GM12878 (cell line): ENCODE data around the gene EXOSC10. TPM values are rescaled to one million over a fixed set of nuclear protein-coding genes. Genes with fewer than 3 reads are reported as not detected.

Source experiments
- ATAC-seq: fragments of 200-7000 bp; cut with Tn5 transposase; 3 replicates; pipeline ENCODE4 v1.9.1; 2020; ENCODE audit warnings: mild to moderate bottlenecking, moderate library complexity
- BruUV-seq: library from RNA; stranded (reverse); fragments of 400-500 nt; replicated peaks from 2 replicates; lab custom pipeline; 2021; lab: Mats Ljungman, UMichigan
- CTCF ChIA-PET: fragments of 300-600 bp; sonication (Branson Sonifier 250); formaldehyde crosslinking; extraction: SDS; loops from one replicate; lab custom pipeline; 2021; ENCODE audit warnings: inconsistent platforms; lab: Yijun Ruan, JAX
- POLR2A ChIA-PET: fragments of 350-600 bp; formaldehyde crosslinking; extraction: SDS; loops from one replicate; lab custom pipeline; 2021; ENCODE audit warnings: inconsistent platforms; lab: Charles Lee
- RAD21 ChIA-PET: fragments of 300-600 bp; sonication (Branson Sonifier 250); formaldehyde crosslinking; loops from one replicate; lab custom pipeline; 2023; ENCODE audit warnings: antibody characterized with exemption; ENCODE audit not compliant: unreplicated experiment; lab: Charles Lee
- SMC1A ChIA-PET: fragments of 300-600 bp; sonication (Branson Sonifier 250); formaldehyde crosslinking; loops from one replicate; lab custom pipeline; 2023; ENCODE audit not compliant: unreplicated experiment, uncharacterized antibody; lab: Charles Lee
- DNase-seq: peaks from one replicate; pipeline ENCODE4 v3.0.0-alpha.2; 2011; ENCODE audit warnings: low read depth, low spot score
- FAIRE-seq: peaks from 3 replicates; lab custom pipeline; 2011; peaks lifted over from hg19 to GRCh38; lab: Jason Lieb, UNC
- H2AFZ ChIP-seq: 2 replicates; pipeline ENCODE4 v1.6.0; 2011; ENCODE audit warnings: low read depth, low read length, control low read depth; ENCODE audit not compliant: control insufficient read depth
- H3K27ac ChIP-seq: 2 replicates; pipeline ENCODE4 v1.5.1; 2011; ENCODE audit warnings: control low read depth; ENCODE audit not compliant: control insufficient read depth, insufficient read depth
- H3K27me3 ChIP-seq, 2 experiments: replicated peaks in 1 of 2; 2 replicates each; pipeline versions ENCODE4 v1.6.0 to v1.6.1; 2011; ENCODE audit warnings: low read length in 1 of 2; ENCODE audit not compliant: control insufficient read depth in 2 of 2, insufficient read depth in 2 of 2
- H3K36me3 ChIP-seq, 2 experiments: 2 replicates each; pipeline ENCODE4 v1.5.1; 2011; ENCODE audit warnings: low read length in 1 of 2; ENCODE audit not compliant: control insufficient read depth in 2 of 2, insufficient read depth in 2 of 2
- H3K4me1 ChIP-seq: 2 replicates; pipeline ENCODE4 v1.6.1; 2011; ENCODE audit warnings: mild to moderate bottlenecking, low read length, moderate library complexity, mixed read lengths; ENCODE audit not compliant: control insufficient read depth, insufficient read depth
- H3K4me2 ChIP-seq: 2 replicates; pipeline ENCODE4 v1.6.0; 2011; ENCODE audit warnings: control low read depth; ENCODE audit not compliant: control insufficient read depth, insufficient read depth
- H3K4me3 ChIP-seq: fragments of 200-600 bp; sonication (generic); 2 replicates; pipeline ENCODE4 v1.5.1; 2016
- H3K79me2 ChIP-seq: 2 replicates; pipeline ENCODE4 v1.6.0; 2011; ENCODE audit warnings: low read length; ENCODE audit not compliant: control insufficient read depth, insufficient read depth
- H3K9ac ChIP-seq: 2 replicates; pipeline ENCODE4 v1.8.0; 2011; ENCODE audit warnings: low read length, control low read depth, mixed read lengths; ENCODE audit not compliant: control insufficient read depth, insufficient read depth
- H3K9me3 ChIP-seq: replicated peaks from 3 replicates; pipeline ENCODE4 v1.5.1; 2011; ENCODE audit warnings: mild to moderate bottlenecking, low read length; ENCODE audit not compliant: control insufficient read depth, insufficient read depth
- H4K20me1 ChIP-seq: 2 replicates; pipeline ENCODE4 v1.6.0; 2011; ENCODE audit not compliant: control insufficient read depth, insufficient read depth
- BHLHE40 ChIP-seq, 2 experiments: fragments of 450-650 bp in 1 of 2; IDR thresholded peaks; 2 replicates each; pipeline ENCODE4 v1.6.1; 2011 to 2017; ENCODE audit warnings: low read depth in 2 of 2, borderline replicate concordance in 1 of 2, improper control_type of control experiment in 1 of 2, low read length in 1 of 2, mild to moderate bottlenecking in 1 of 2
- HDGF ChIP-seq: fragments of 450-650 bp; IDR thresholded peaks from 2 replicates; pipeline ENCODE4 v1.6.1; 2016; ENCODE audit warnings: antibody characterized with exemption
- SPI1 ChIP-seq: IDR thresholded peaks from 2 replicates; pipeline ENCODE4 v1.6.1; 2011; ENCODE audit warnings: low read depth, mild to moderate bottlenecking, low read length, moderate library complexity, borderline replicate concordance; ENCODE audit not compliant: insufficient read depth
- TBL1XR1 ChIP-seq: IDR thresholded peaks from 2 replicates; pipeline ENCODE4 v1.6.1; 2012; ENCODE audit warnings: low read depth, low read length, improper control_type of control experiment
- ZBTB4 ChIP-seq: fragments of 450-650 bp; formaldehyde crosslinking; IDR thresholded peaks from 2 replicates; pipeline ENCODE4 v1.4.0; 2022; ENCODE audit warnings: mild to moderate bottlenecking, moderate library complexity
- WGBS: methylation state at CpG from one replicate; pipeline ENCODE4 v1.1.6; 2016; ENCODE audit warnings: low lambda C conversion rate; ENCODE audit not compliant: insufficient replicate concordance, insufficient coverage; ENCODE audit errors: missing lambda C conversion rate; 5-methylcytosine and 5-hydroxymethylcytosine counted together
- in situ Hi-C: fragments of 300-500 bp; cut with MboI; formaldehyde crosslinking; loops from 9 replicates; pipeline ENCODE4 v1.14.3; 2018; ENCODE audit warnings: mixed read lengths
- intact Hi-C: fragments of 100-400 bp; cut with micrococcal nuclease; formaldehyde crosslinking; loops from one replicate; pipeline ENCODE4 v1.14.2; 2022; ENCODE audit not compliant: unreplicated experiment
- polyA plus RNA-seq, 11 experiments: library from polyadenylated mRNA; depleted of rRNA in 4 of 11; unstranded in 6 of 11; stranded (reverse) in 5 of 11; fragments of >200 nt; fragmentation: Nextera tagmentation in 4 of 11; fragmentation: Illumina TruSeq in 1 of 11; extraction: Ambion mirVana in 4 of 11; extraction: Trizol in 1 of 11; gene quantifications; 1 replicate in 1 of 11; 2 replicates in 10 of 11; pipeline versions ENCODE4 v1.2.1 to v1.2.3, GENCODE V29; 2011 to 2016; ENCODE audit warnings: inconsistent platforms in 2 of 11, missing spikeins in 2 of 11, low read depth in 1 of 11
- total RNA-seq, 4 experiments: library from RNA; depleted of rRNA in 3 of 4; stranded (reverse); fragments of >200 nt in 3 of 4; fragmentation: Illumina TruSeq in 1 of 4; extraction: Trizol in 1 of 4; gene quantifications; 2 replicates each; pipeline versions ENCODE4 v1.2.1 to v1.2.3, GENCODE V29; 2013 to 2021
- TF ChIP-seq, protein P1 (sequence below): fragments of 450-650 bp; IDR thresholded peaks from 2 replicates; pipeline ENCODE4 v1.6.1; 2017; ENCODE audit warnings: mild to moderate bottlenecking
- TF ChIP-seq, protein P2 (sequence below): IDR thresholded peaks from 2 replicates; pipeline ENCODE4 v1.6.1; 2012; ENCODE audit warnings: low read length, inconsistent platforms

EXOSC10 gene
- total and polyA plus RNA-seq, 10 of the 15 experiments (the other 5 are each of a cell fraction or from before 2014, with no cell fraction given), result 16.2 to 86.5 (median 66.4) TPM

DNA sequence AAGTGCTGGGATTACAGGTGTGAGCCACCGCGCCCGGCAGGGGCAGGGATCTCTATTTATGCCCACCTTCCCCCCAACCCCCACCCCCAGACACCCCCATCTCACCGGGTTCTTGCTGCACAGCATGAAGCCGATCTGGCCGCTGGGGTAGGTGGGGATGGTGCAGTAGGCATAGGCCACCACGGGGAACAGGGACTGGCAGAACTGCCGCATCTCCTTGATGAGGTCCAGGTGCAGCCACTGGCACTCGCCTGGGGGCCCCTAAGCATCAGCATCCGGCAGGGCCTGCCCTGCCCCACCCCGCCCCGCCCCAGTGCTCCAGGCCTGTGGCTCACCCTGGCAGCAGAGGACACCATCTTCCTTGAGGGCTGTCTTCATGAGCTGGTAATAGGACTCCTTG, 44.0 kb downstream of the EXOSC10 start:
- ChIA-PET POLR2A (no interaction called here), SMC1A (interaction anchor here (3.5 kb wide), 1 partner anchor 18 kb away, joined by 17 read pairs; no protein-coding TSS in a partner anchor), RAD21 (no interaction called here), CTCF (interaction anchor here (1.6 kb wide), 1 partner anchor 18 kb away, joined by 5 read pairs; no protein-coding TSS in a partner anchor)
- Histone ChIP-seq H3K27me3 (no peaks in the 10 kb centered on the region), H3K79me2 (peaks cover 24% of the 10 kb centered on the region), H3K9ac (no peak overlapping the region), H3K9me3 (no peaks in the 10 kb centered on the region), H3K4me1 (peaks cover 12% of the 10 kb centered on the region), H2AFZ (no peak overlapping the region), H3K4me3 (no peak overlapping the region), H3K36me3 (peaks cover 4% of the 10 kb centered on the region in 2 experiments; a peak in 3 of 4 replicates), H3K27ac (no peak overlapping the region), H4K20me1 (no peaks in the 10 kb centered on the region), H3K4me2 (no peak overlapping the region)
- FAIRE-seq (no peak), ATAC-seq (no peak), DNase-seq (no peak)
- in situ Hi-C loops, result no loop called here
- no TSS peak for BruUV-seq
- TF ChIP-seq, protein P1, sequence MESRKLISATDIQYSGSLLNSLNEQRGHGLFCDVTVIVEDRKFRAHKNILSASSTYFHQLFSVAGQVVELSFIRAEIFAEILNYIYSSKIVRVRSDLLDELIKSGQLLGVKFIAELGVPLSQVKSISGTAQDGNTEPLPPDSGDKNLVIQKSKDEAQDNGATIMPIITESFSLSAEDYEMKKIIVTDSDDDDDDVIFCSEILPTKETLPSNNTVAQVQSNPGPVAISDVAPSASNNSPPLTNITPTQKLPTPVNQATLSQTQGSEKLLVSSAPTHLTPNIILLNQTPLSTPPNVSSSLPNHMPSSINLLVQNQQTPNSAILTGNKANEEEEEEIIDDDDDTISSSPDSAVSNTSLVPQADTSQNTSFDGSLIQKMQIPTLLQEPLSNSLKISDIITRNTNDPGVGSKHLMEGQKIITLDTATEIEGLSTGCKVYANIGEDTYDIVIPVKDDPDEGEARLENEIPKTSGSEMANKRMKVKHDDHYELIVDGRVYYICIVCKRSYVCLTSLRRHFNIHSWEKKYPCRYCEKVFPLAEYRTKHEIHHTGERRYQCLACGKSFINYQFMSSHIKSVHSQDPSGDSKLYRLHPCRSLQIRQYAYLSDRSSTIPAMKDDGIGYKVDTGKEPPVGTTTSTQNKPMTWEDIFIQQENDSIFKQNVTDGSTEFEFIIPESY, result no peak
- 86% methylated on average over 12 of the region's 12 CpGs for WGBS
- intact Hi-C loops, result no loop called here

DNA sequence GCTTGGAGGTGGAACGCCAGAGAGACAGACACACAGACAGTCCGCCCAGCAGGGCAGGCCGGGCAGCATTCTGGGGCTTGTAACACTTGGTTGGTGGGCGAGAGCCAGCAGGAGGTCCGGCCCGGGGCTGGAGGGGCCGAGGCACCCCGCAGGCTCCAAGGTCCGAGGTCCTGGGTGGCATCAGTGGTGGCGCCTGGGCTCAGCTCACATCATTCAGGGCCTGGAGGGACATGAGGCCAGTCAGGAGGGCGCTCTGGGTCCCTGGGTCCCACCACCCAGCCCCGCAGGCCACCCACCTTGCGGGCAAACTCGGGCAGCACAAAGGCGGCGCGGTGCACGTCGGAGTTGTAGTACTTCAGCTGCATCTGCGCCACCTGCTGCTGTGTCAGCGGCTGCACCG, 45.0 kb downstream of the EXOSC10 start:
- FAIRE-seq, result no peak
- Histone ChIP-seq H3K4me1 (peaks cover 12% of the 10 kb centered on the region), H3K9ac (no peak overlapping the region), H3K9me3 (no peaks in the 10 kb centered on the region), H3K27ac (no peak overlapping the region), H3K36me3 (peaks cover 4% of the 10 kb centered on the region in 2 experiments; a peak in 3 of 4 replicates), H3K27me3 (no peaks in the 10 kb centered on the region), H2AFZ (no peak overlapping the region), H4K20me1 (no peaks in the 10 kb centered on the region), H3K79me2 (peaks cover 17% of the 10 kb centered on the region), H3K4me2 (no peak overlapping the region), H3K4me3 (no peak overlapping the region)
- CTCF ChIA-PET, result interaction anchor here (0.6 kb wide), 1 partner anchor 152 kb away, joined by 4 read pairs; no protein-coding TSS in a partner anchor
- POLR2A ChIA-PET, result no interaction called here
- WGBS, result 89% methylated on average over 19 of the region's 22 CpGs
- no TSS peak for BruUV-seq
- ATAC-seq, result no peak
- DNase-seq, result no peak
- in situ Hi-C loops, result no loop called here
- intact Hi-C loops, result no loop called here
- SMC1A ChIA-PET, result no interaction called here
- RAD21 ChIA-PET, result no interaction called here
- TF ChIP-seq, protein P2, sequence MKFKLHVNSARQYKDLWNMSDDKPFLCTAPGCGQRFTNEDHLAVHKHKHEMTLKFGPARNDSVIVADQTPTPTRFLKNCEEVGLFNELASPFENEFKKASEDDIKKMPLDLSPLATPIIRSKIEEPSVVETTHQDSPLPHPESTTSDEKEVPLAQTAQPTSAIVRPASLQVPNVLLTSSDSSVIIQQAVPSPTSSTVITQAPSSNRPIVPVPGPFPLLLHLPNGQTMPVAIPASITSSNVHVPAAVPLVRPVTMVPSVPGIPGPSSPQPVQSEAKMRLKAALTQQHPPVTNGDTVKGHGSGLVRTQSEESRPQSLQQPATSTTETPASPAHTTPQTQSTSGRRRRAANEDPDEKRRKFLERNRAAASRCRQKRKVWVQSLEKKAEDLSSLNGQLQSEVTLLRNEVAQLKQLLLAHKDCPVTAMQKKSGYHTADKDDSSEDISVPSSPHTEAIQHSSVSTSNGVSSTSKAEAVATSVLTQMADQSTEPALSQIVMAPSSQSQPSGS, result no peak
- no peak for TF ChIP-seq TBL1XR1
- TF ChIP-seq ZBTB4 (CRISPR knock-in tag), result no peak
- TF ChIP-seq HDGF, result no peak
- TF ChIP-seq BHLHE40 (IDR thresholded peaks at IDR 0.05; ENCODE audit: borderline replicate concordance in 1 of 2, low read depth in 2 of 2, low read length in 1 of 2), result no peak
- TF ChIP-seq SPI1, result no peak
